GM23338 (cell line): ENCODE results near the gene GIMAP5. TPM values are rescaled to one million over a fixed set of nuclear protein-coding genes. Genes with fewer than 3 reads are reported as not detected.

ENCODE experiments used
- ATAC-seq: fragments of 200-7000 bp; cut with Tn5 transposase; 3 replicates; pipeline ENCODE4 v1.9.1; 2020
- DNase-seq: peaks from one replicate; pipeline ENCODE4 v3.0.0-alpha.2; 2015; ENCODE audit warnings: low spot score
- H2AFZ ChIP-seq: fragments of 200-600 bp; sonication (generic); 2 replicates; pipeline ENCODE4 v1.8.0; 2016; ENCODE audit warnings: antibody characterized with exemption, mild to moderate bottlenecking, moderate library complexity
- H3F3A ChIP-seq: fragments of 200-600 bp; sonication (generic); replicated peaks from 2 replicates; pipeline ENCODE4 v1.8.0; 2017; ENCODE audit warnings: antibody characterized with exemption, mixed run types, low read depth
- H3K27ac ChIP-seq: fragments of 200-600 bp; sonication (generic); 2 replicates; pipeline ENCODE4 v1.6.1; 2016; ENCODE audit warnings: low read depth
- H3K27me3 ChIP-seq: fragments of 200-600 bp; sonication (generic); 2 replicates; pipeline ENCODE4 v1.8.0; 2016; ENCODE audit warnings: mild to moderate bottlenecking, mixed run types, moderate library complexity; ENCODE audit not compliant: insufficient read depth
- H3K36me3 ChIP-seq: fragments of 200-600 bp; sonication (generic); 2 replicates; pipeline ENCODE4 v1.8.0; 2016; ENCODE audit warnings: mild to moderate bottlenecking; ENCODE audit not compliant: insufficient read depth
- H3K4me1 ChIP-seq: fragments of 200-600 bp; sonication (generic); 2 replicates; pipeline ENCODE4 v1.8.0; 2016; ENCODE audit warnings: mild to moderate bottlenecking, moderate library complexity; ENCODE audit not compliant: insufficient read depth
- H3K4me2 ChIP-seq: fragments of 200-600 bp; sonication (generic); 2 replicates; pipeline ENCODE4 v1.7.1; 2017; ENCODE audit warnings: mixed run types
- H3K4me3 ChIP-seq: fragments of 200-600 bp; sonication (generic); 2 replicates; pipeline ENCODE4 v1.6.1; 2016; ENCODE audit warnings: mixed run types
- H3K79me2 ChIP-seq: fragments of 200-600 bp; sonication (generic); replicated peaks from 2 replicates; pipeline ENCODE4 v1.8.0; 2017; ENCODE audit warnings: mild to moderate bottlenecking; ENCODE audit not compliant: insufficient read depth
- H3K9me2 ChIP-seq: fragments of 200-600 bp; sonication (generic); 2 replicates; pipeline ENCODE4 v1.8.0; 2017; ENCODE audit not compliant: insufficient read depth
- H4K20me1 ChIP-seq: fragments of 200-600 bp; sonication (generic); replicated peaks from 2 replicates; pipeline ENCODE4 v1.8.0; 2017; ENCODE audit warnings: mild to moderate bottlenecking; ENCODE audit not compliant: insufficient read depth
- H3K27ac Mint-ChIP-seq: 2 replicates; pipeline ENCODE4 v1.8.0; 2020; ENCODE audit warnings: inconsistent platforms, mild to moderate bottlenecking, moderate library complexity, mixed read lengths
- H3K27me3 Mint-ChIP-seq: 3 replicates; pipeline ENCODE4 v1.8.0; 2022; ENCODE audit warnings: low read depth, mild to moderate bottlenecking, moderate library complexity, mixed read lengths, inconsistent platforms; ENCODE audit not compliant: insufficient read depth, poor library complexity
- H3K36me3 Mint-ChIP-seq: 3 replicates; pipeline ENCODE4 v1.8.0; 2021; ENCODE audit warnings: low read depth, mild to moderate bottlenecking, inconsistent platforms, moderate library complexity, mixed read lengths
- H3K4me1 Mint-ChIP-seq: 3 replicates; pipeline ENCODE4 v1.8.0; 2020; ENCODE audit warnings: mild to moderate bottlenecking, inconsistent platforms, mixed read lengths
- H3K4me3 Mint-ChIP-seq: 3 replicates; pipeline ENCODE4 v1.8.0; 2021; ENCODE audit warnings: moderate library complexity, mild to moderate bottlenecking, inconsistent platforms, mixed read lengths
- H3K9me3 Mint-ChIP-seq: 3 replicates; pipeline ENCODE4 v1.8.0; 2020; ENCODE audit warnings: moderate library complexity, mild to moderate bottlenecking, inconsistent platforms, mixed read lengths
- CREB1 ChIP-seq: fragments of 250-450 bp; sonication (Bioruptor Pico); IDR thresholded peaks from 2 replicates; pipeline ENCODE4 v1.5.0; 2020; ENCODE audit warnings: low read depth, mild to moderate bottlenecking, moderate library complexity
- CTCF ChIP-seq, 2 experiments: fragments of 200-600 bp in 1 of 2; sonication (generic) in 1 of 2; conservative IDR thresholded peaks; 2 replicates each; pipeline versions ENCODE4 v1.5.1 to v1.6.1; 2016 to 2017; ENCODE audit warnings: antibody characterized with exemption in 2 of 2, low read depth in 2 of 2, mild to moderate bottlenecking in 2 of 2, moderate library complexity in 1 of 2
- ETS1 ChIP-seq: IDR thresholded peaks from 2 replicates; pipeline ENCODE4 v1.6.1; 2016; ENCODE audit warnings: antibody characterized with exemption
- EZH2 ChIP-seq: fragments of 200-600 bp; sonication (generic); IDR thresholded peaks from one replicate; pipeline ENCODE4 v1.8.0; 2017; ENCODE audit warnings: antibody characterized with exemption, mild to moderate bottlenecking, low read depth; ENCODE audit not compliant: unreplicated experiment
- EZH2phosphoT487 ChIP-seq: fragments of 200-600 bp; sonication (generic); IDR thresholded peaks from one replicate; pipeline ENCODE4 v1.8.1; 2018; ENCODE audit warnings: antibody characterized with exemption; ENCODE audit not compliant: unreplicated experiment
- JUNB ChIP-seq: IDR thresholded peaks from one replicate; pipeline ENCODE4 v1.6.1; 2016; ENCODE audit warnings: antibody characterized with exemption; ENCODE audit not compliant: unreplicated experiment
- NANOG ChIP-seq: IDR thresholded peaks from 2 replicates; pipeline ENCODE4 v1.6.1; 2016; ENCODE audit warnings: antibody characterized with exemption, borderline replicate concordance
- POLR2AphosphoS5 ChIP-seq: IDR thresholded peaks from 2 replicates; pipeline ENCODE4 v1.6.1; 2016; ENCODE audit warnings: antibody characterized with exemption, low read depth
- REST ChIP-seq: IDR thresholded peaks from one replicate; pipeline ENCODE4 v1.6.1; 2018; ENCODE audit warnings: antibody characterized with exemption; ENCODE audit not compliant: unreplicated experiment
- STAT1 ChIP-seq: IDR thresholded peaks from one replicate; pipeline ENCODE4 v1.6.1; 2016; ENCODE audit warnings: antibody characterized with exemption; ENCODE audit not compliant: unreplicated experiment
- ZNF114 ChIP-seq: fragments of 250-450 bp; sonication (Bioruptor Pico); IDR thresholded peaks from 2 replicates; pipeline ENCODE4 v1.5.0; 2020; ENCODE audit warnings: mild to moderate bottlenecking, moderate library complexity
- ZNF331 ChIP-seq: fragments of 250-450 bp; sonication (Bioruptor Pico); IDR thresholded peaks from 2 replicates; pipeline ENCODE4 v1.5.0; 2020; ENCODE audit warnings: low read depth, mild to moderate bottlenecking, moderate library complexity
- ZNF462 ChIP-seq: fragments of 250-450 bp; sonication (Bioruptor Pico); IDR thresholded peaks from 2 replicates; pipeline ENCODE4 v1.5.0; 2020; ENCODE audit warnings: mild to moderate bottlenecking, moderate library complexity
- polyA plus RNA-seq: library from polyadenylated mRNA; unstranded; fragments of >200 nt; fragmentation: Nextera tagmentation; extraction: Ambion mirVana; gene quantifications from 2 replicates; pipeline ENCODE4 v1.2.1, GENCODE V29; 2016
- total RNA-seq: library from RNA; depleted of rRNA; stranded (reverse); fragments of >200 nt; shearing (Covaris generic); gene quantifications from 2 replicates; pipeline ENCODE4 v1.2.3, GENCODE V29; 2014

The GIMAP5 gene
- total and polyA plus RNA-seq, 2 experiments from 2014 or later = not detected

- TF ChIP-seq ZNF331 (CRISPR knock-in tag) (no peak), EZH2 (no peak), JUNB (no peak)
Observed at GRCh38 chr7:150745876-150746275, 8.7 kb downstream of the GIMAP5 start (continued).

GRCh38 chr7:150746921-150747320, 9.7 kb downstream of the GIMAP5 start:
- H4K20me1 ChIP-seq = peaks cover 2% of the 10 kb centered on the region
- Mint-ChIP-seq H3K4me3 (no peak overlapping the region), H3K4me1 (no peaks in the 10 kb centered on the region), H3K9me3 (no peaks in the 10 kb centered on the region; the same call in 1 of the 3 replicates), H3K27ac (no peak overlapping the region), H3K36me3 (no peaks in the 10 kb centered on the region), H3K27me3 (peaks cover 78% of the 10 kb centered on the region)
- H3K9me2 ChIP-seq = no peaks in the 10 kb centered on the region
- H3K79me2 ChIP-seq = no peaks in the 10 kb centered on the region
- no peak overlapping the region for H3K4me2 ChIP-seq
- ATAC-seq (no peak), DNase-seq (no peak)
- H3K27ac ChIP-seq = no peak overlapping the region
- no peak for TF ChIP-seq CREB1 (CRISPR knock-in tag)
- TF ChIP-seq ZNF114 (CRISPR knock-in tag) = no peak
- TF ChIP-seq ZNF331 (CRISPR knock-in tag) = no peak
- no peak for TF ChIP-seq POLR2AphosphoS5
- TF ChIP-seq ETS1 = no peak
- TF ChIP-seq JUNB = no peak
- TF ChIP-seq ZNF462 = no peak
- no peak for TF ChIP-seq CTCF (conservative IDR thresholded peaks at IDR 0.05; ENCODE audit: low read depth in 2 of 2)
- TF ChIP-seq EZH2phosphoT487 = no peak
- TF ChIP-seq STAT1 = no peak
- TF ChIP-seq NANOG = no peak
- no peak for TF ChIP-seq REST
- no peak for TF ChIP-seq EZH2
- no peaks in the 10 kb centered on the region for H3K4me1 ChIP-seq
- no peaks in the 10 kb centered on the region for H3F3A ChIP-seq
- H3K27me3 ChIP-seq = peaks cover 96% of the 10 kb centered on the region
- H3K4me3 ChIP-seq = no peak overlapping the region
- no peaks in the 10 kb centered on the region for H3K36me3 ChIP-seq
- no peak overlapping the region for H2AFZ ChIP-seq
